Muscle layer of duodenum (tissue), 2 donors: Measurements from ENCODE around the gene RPS19BP1.

ENCODE experiments used
- H3K27ac ChIP-seq: one replicate; pipeline ENCODE4 v1.7.0; 2013; ENCODE audit warnings: mild to moderate bottlenecking, low read length
- H3K27me3 ChIP-seq: one replicate; pipeline ENCODE4 v1.7.0; 2013; ENCODE audit warnings: low read depth, mild to moderate bottlenecking, control low read depth, low read length
- H3K36me3 ChIP-seq, 2 donors: one replicate each; pipeline ENCODE4 v1.7.0; 2013; ENCODE audit warnings: low read length in 2 of 2, control low read depth in 1 of 2, mild to moderate bottlenecking in 1 of 2; ENCODE audit not compliant: insufficient read depth in 2 of 2, control insufficient read depth in 1 of 2
- H3K4me1 ChIP-seq, 2 donors: one replicate each; pipeline ENCODE4 v1.7.0; 2013; ENCODE audit warnings: low read length in 2 of 2, mild to moderate bottlenecking in 2 of 2, control low read depth in 1 of 2, moderate library complexity in 1 of 2; ENCODE audit not compliant: insufficient read depth in 2 of 2, control insufficient read depth in 1 of 2
- H3K4me3 ChIP-seq, 2 donors: one replicate each; pipeline ENCODE4 v1.7.0; 2013; ENCODE audit warnings: low read length in 2 of 2, low read depth in 1 of 2, mild to moderate bottlenecking in 1 of 2
- H3K9me3 ChIP-seq, 2 donors: one replicate each; pipeline ENCODE4 v1.7.0; 2013; ENCODE audit warnings: low read length in 2 of 2, control low read depth in 1 of 2, mild to moderate bottlenecking in 1 of 2; ENCODE audit not compliant: control insufficient read depth in 1 of 2
- donor health status: healthy.

Gene RPS19BP1

GRCh38 chr22:39518996-39519680, 13.4 kb downstream of the RPS19BP1 start:
- Histone ChIP-seq H3K36me3 (peaks cover 45 to 52% of the 10 kb centered on the region in 2 donors), H3K4me1 (peaks cover 10 to 33% of the 10 kb centered on the region in 2 donors), H3K9me3 (no peaks in the 10 kb centered on the region), H3K4me3 (peak overlapping the region; percentile 85 to 95), H3K27me3 (no peaks in the 10 kb centered on the region), H3K27ac (peak overlapping the region; percentile 95)

- Histone ChIP-seq H3K4me3 (no peak overlapping the region), H3K36me3 (peaks cover 52 to 58% of the 10 kb centered on the region in 2 donors), H3K4me1 (peaks cover 10 to 28% of the 10 kb centered on the region in 2 donors), H3K27me3 (no peaks in the 10 kb centered on the region), H3K9me3 (no peaks in the 10 kb centered on the region), H3K27ac (peak overlapping the region; percentile 95)
Observed at GRCh38 chr22:39518144-39518786, 14.3 kb downstream of the RPS19BP1 start.

- Histone ChIP-seq H3K4me1 (peaks cover 10 to 20% of the 10 kb centered on the region in 2 donors), H3K27ac (no peak overlapping the region), H3K9me3 (no peaks in the 10 kb centered on the region), H3K36me3 (peaks cover 52 to 58% of the 10 kb centered on the region in 2 donors), H3K27me3 (no peaks in the 10 kb centered on the region), H3K4me3 (no peak overlapping the region)
Observed at GRCh38 chr22:39517470-39517869, 15.1 kb downstream of the RPS19BP1 start.

GRCh38 chr22:39515266-39516050, 17.1 kb downstream of the RPS19BP1 start:
- Histone ChIP-seq H3K27me3 (no peaks in the 10 kb centered on the region), H3K9me3 (no peaks in the 10 kb centered on the region), H3K27ac (no peak overlapping the region), H3K4me1 (peaks cover 10 to 11% of the 10 kb centered on the region in 2 donors), H3K36me3 (peaks cover 59 to 65% of the 10 kb centered on the region in 2 donors), H3K4me3 (no peak overlapping the region)

GRCh38 chr22:39514373-39514973, 18.1 kb downstream of the RPS19BP1 start:
- Histone ChIP-seq H3K4me3 (no peak overlapping the region), H3K27me3 (no peaks in the 10 kb centered on the region), H3K36me3 (peaks cover 65 to 71% of the 10 kb centered on the region in 2 donors), H3K4me1 (peaks cover 10 to 11% of the 10 kb centered on the region in 2 donors), H3K9me3 (no peaks in the 10 kb centered on the region), H3K27ac (no peak overlapping the region)

- H3K4me1 ChIP-seq: peaks cover 5 to 6% of the 10 kb centered on the region in 2 donors
- H3K27ac ChIP-seq: no peak overlapping the region
- H3K36me3 ChIP-seq: peaks cover 68 to 76% of the 10 kb centered on the region in 2 donors
- H3K9me3 ChIP-seq: no peaks in the 10 kb centered on the region
- H3K4me3 ChIP-seq: no peak overlapping the region
- H3K27me3 ChIP-seq: no peaks in the 10 kb centered on the region
Observed at GRCh38 chr22:39513791-39514190, 18.8 kb downstream of the RPS19BP1 start.

GRCh38 chr22:39512026-39512425, 20.5 kb downstream of the RPS19BP1 start:
- Histone ChIP-seq H3K4me1 (no peaks in the 10 kb centered on the region), H3K36me3 (peaks cover 69 to 86% of the 10 kb centered on the region in 2 donors)

GRCh38 chr22:39511226-39511625, 21.3 kb downstream of the RPS19BP1 start:
- Histone ChIP-seq H3K4me3 (no peak overlapping the region), H3K36me3 (peaks cover 73 to 87% of the 10 kb centered on the region in 2 donors), H3K4me1 (no peaks in the 10 kb centered on the region), H3K9me3 (no peaks in the 10 kb centered on the region), H3K27me3 (no peaks in the 10 kb centered on the region), H3K27ac (no peak overlapping the region)

More at GRCh38 chr22:39512026-39512425, 20.5 kb downstream of the RPS19BP1 start:
- Histone ChIP-seq H3K27ac (no peak overlapping the region), H3K4me3 (no peak overlapping the region), H3K27me3 (no peaks in the 10 kb centered on the region), H3K9me3 (no peaks in the 10 kb centered on the region)

- peaks cover 73 to 86% of the 10 kb centered on the region in 2 donors for H3K36me3 ChIP-seq
- H3K4me1 ChIP-seq: no peaks in the 10 kb centered on the region
- H3K27me3 ChIP-seq: no peaks in the 10 kb centered on the region
- H3K4me3 ChIP-seq: no peak overlapping the region
- H3K27ac ChIP-seq: no peak overlapping the region
- H3K9me3 ChIP-seq: no peaks in the 10 kb centered on the region
Observed at GRCh38 chr22:39510529-39511149, 21.9 kb downstream of the RPS19BP1 start.

GRCh38 chr22:39508393-39508792, 24.2 kb downstream of the RPS19BP1 start:
- Histone ChIP-seq H3K4me3 (no peak overlapping the region), H3K9me3 (no peaks in the 10 kb centered on the region), H3K27me3 (no peaks in the 10 kb centered on the region), H3K36me3 (peaks cover 63 to 80% of the 10 kb centered on the region in 2 donors), H3K27ac (no peak overlapping the region), H3K4me1 (peaks cover 6 to 12% of the 10 kb centered on the region in 2 donors)
